T-helper 2 cell treated with Interferon-gamma antibody and Interleukin-4, amounts not matched to agents 100 ng/mL and 5 ng/mL, for 36 hours (primary cell): ENCODE measurements around the gene MAP3K12. TPM values are rescaled to one million over a fixed set of nuclear protein-coding genes. Genes with fewer than 3 reads are reported as not detected.
"Not testable (repeated sequence)": the region's sequence is repeated elsewhere in the genome, so short reads cannot be mapped to it uniquely, and the experiment has no call there.

Experiments
- intact Hi-C: fragments of 100-400 bp; cut with micrococcal nuclease; formaldehyde crosslinking; loops from one replicate; pipeline ENCODE4 v1.15.1; 2023
- total RNA-seq: library from RNA; stranded (reverse); gene quantifications from 2 replicates; pipeline ENCODE4 v1.2.3, GENCODE V29; 2022

MAP3K12 gene
- total RNA-seq, 1 donor from 2014 or later = 25.0 TPM

GRCh38 chr12:53493610-53494391 lies 5.5 kb downstream of the MAP3K12 start:
- intact Hi-C loops = no loop called here

- intact Hi-C loops = no loop called here
These were observed 6.2 kb downstream of the MAP3K12 start for GRCh38 chr12:53492830-53493609.

GRCh38 chr12:53492188-53492587 lies 7.1 kb downstream of the MAP3K12 start:
- intact Hi-C loops = no loop called here

- intact Hi-C loops = no loop called here
These were observed 9.9 kb downstream of the MAP3K12 start for GRCh38 chr12:53489242-53489864.

- intact Hi-C loops = no loop called here
These were observed 12.3 kb downstream of the MAP3K12 start for GRCh38 chr12:53486736-53487487.

GRCh38 chr12:53485955-53486735 lies 13.1 kb downstream of the MAP3K12 start:
- intact Hi-C loops = no loop called here

GRCh38 chr12:53484686-53485575 lies 14.3 kb downstream of the MAP3K12 start:
- intact Hi-C loops = no loop called here

- intact Hi-C loops = no loop called here
These were observed 15.3 kb downstream of the MAP3K12 start for GRCh38 chr12:53483979-53484377.

- intact Hi-C loops = no loop called here
These were observed 15.9 kb downstream of the MAP3K12 start for GRCh38 chr12:53483225-53483978.

- intact Hi-C loops = no loop called here
These were observed 16.6 kb downstream of the MAP3K12 start for GRCh38 chr12:53482626-53483168.

GRCh38 chr12:53481939-53482586 lies 17.2 kb downstream of the MAP3K12 start:
- intact Hi-C loops = no loop called here

GRCh38 chr12:53481458-53481857 lies 17.8 kb downstream of the MAP3K12 start:
- intact Hi-C loops = not testable (repeated sequence)

- intact Hi-C loops = no loop called here
These were observed 18.5 kb downstream of the MAP3K12 start for GRCh38 chr12:53480491-53481442.

GRCh38 chr12:53479331-53479730 lies 19.9 kb downstream of the MAP3K12 start:
- intact Hi-C loops = no loop called here

- intact Hi-C loops = no loop called here
These were observed 20.4 kb downstream of the MAP3K12 start for GRCh38 chr12:53478865-53479264.

- intact Hi-C loops = no loop called here
These were observed 22.5 kb downstream of the MAP3K12 start for GRCh38 chr12:53476769-53477209.

GRCh38 chr12:53474819-53475218 lies 24.4 kb downstream of the MAP3K12 start:
- intact Hi-C loops = no loop called here
